ENCODE data around the gene CCDC88C.

CCDC88C gene

DNA sequence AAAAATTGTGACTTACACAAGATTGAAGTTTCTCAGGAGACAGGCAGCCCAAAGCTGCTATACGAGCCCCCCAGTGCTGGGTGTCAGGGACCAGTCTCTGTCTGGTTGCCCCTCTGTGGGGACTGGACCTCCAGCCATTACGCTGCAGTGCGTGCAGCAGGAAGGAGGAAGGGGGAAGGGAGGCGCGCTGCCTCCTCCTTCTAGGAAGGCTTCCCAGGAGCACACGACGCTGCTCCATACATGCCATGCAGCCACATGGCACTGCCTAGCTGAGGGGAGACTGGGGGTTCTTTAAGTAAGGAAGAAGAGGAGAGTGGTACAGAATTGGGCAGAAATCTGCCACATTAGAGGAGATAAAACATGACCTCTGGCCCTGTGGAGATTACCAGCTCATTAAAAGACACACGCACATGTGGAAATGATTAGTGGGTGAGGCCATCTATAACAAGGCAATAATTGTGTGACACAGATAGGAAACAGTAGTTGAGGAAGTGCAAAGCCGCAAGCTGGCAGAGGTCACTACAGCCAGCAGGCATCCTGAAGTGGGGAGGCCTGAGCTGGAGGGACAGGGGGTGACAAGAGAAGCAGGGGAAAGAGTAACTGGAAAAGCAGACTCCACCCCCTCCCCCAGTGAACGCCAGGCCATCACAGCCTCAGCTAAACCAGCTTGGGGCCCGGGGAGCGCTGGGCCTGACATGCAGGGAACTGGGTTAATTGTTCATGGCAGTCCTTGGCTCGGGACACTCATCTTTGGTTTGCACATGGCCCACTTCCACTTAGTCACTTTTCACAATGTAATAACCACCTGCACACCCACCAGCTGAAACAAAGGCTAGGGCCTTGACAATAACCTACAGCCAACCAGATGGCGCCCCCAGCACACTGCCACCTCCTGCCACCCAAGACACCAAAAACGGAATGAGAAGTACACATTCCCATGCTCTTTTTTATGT is 39.6 kb downstream of the CCDC88C start:
- DNase-seq, result peak; percentile 46

DNA sequence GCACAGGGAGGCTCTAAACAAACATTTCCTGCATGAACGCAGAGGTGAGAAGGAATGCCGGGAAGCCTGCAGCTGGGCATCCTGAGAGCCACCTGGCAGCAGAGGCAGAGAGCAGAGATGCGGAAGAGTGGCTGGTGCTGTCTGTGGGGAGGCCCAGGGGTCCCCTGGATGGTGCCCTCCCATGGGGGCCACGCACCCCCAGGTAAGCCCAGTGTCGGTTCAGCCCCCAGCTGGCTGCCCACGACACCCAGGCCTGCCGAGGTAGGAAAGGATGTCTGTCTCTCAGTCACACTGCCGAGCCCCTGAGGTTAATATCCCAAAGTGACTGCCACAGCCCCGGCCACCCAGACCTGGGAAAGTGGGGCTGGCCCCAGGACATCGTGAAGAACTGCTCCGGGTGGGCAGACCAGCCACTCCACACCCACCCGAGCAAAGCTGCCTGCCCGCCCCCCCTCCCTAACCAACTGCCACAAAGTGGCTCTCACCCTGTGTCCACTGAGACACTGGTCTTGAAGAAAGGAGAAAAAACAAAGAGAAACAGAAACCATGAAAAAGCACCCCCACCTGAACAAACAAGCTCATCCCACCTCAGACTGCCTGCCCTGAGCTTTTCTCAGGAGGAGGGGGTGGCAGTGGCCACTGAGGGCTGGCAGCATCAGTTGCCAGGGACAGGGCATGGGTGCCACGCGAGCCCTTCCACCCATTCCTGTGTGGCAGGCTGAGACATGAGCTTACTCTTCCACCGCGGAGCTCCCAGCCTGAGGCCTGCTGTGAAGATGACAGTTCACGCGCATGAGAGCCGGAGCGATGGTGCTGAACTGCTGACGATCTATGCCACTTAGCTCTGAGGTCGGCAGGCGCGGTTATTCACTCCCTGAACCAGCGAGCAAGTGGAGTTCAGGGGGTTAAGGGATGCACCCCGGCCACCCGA is 40.8 kb downstream of the CCDC88C start:
- no peak for DNase-seq

DNA sequence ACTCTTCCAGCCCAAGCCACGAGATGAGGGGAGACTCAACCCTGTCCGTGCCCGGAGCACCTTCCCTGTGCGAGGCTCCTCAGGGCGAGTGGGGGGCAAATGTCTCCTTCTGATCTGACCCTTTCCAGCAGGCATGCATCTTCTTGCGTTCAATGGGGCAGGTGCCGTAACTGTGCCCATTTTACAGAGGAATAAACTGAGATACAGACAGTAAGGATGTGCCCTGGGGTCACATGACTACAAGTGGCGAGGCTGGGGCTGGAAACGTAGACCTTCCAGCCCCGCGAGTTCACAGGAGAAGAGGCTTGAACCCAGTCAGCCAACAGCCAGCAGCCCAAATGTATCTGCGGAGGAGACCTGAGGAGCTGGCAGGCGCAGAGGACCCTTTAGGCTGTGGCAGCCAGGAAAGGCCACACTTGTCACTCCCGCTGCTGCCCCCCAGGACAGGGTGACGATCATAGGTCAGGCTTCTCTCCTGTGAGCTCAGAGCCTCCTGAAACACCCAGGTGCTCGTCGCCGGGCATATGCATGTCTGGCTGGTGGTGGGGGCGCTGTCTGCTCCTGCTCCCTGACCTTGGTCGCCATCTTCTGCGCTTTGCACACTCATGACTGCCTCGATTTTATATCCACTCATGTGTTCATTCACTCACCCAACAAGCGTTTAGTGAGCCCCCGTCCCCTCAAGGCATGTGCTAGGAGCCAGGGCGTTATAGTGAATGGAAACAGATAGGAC is 41.7 kb downstream of the CCDC88C start:
- DNase-seq, result no peak

DNA sequence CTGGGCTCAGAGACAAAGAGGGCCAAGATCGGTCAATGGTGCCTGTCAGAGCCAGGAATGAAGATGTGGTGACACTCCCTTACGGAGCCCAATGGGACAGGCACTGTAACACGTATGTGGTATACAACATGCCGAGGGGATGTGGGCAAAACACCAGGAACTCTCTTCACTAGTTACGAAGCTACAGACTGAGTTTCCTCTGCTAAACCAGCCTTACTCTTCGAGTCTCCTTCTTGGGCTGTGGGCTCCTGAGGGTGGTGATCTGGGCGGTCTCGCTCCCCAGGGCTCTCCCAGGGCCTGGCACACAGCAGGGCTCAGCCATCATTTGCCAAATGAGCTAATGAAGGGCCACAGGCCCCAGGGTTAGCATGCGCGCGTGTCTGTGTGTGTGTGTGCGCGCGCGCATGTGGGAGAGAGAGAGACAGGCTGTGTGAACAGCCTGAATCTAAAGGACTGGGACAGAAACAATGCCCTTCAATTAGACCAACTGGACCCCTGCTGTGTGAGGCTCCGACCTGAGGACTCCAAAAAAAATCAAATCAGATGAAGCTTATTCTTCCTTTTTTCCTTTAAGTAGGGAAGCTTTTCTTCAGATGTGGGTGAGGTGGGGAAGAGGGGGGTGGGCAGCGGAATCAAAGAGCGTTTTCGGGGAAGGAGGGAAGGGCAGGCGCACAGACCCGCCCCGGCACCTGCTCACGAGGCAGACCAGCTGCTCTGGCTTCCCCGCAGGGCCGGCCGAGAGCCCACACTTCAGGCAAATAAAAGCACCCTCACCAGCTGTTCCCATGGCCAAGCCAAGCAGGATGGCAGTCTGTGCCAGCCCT is 42.5 kb downstream of the CCDC88C start:
- DNase-seq, result no peak

DNA sequence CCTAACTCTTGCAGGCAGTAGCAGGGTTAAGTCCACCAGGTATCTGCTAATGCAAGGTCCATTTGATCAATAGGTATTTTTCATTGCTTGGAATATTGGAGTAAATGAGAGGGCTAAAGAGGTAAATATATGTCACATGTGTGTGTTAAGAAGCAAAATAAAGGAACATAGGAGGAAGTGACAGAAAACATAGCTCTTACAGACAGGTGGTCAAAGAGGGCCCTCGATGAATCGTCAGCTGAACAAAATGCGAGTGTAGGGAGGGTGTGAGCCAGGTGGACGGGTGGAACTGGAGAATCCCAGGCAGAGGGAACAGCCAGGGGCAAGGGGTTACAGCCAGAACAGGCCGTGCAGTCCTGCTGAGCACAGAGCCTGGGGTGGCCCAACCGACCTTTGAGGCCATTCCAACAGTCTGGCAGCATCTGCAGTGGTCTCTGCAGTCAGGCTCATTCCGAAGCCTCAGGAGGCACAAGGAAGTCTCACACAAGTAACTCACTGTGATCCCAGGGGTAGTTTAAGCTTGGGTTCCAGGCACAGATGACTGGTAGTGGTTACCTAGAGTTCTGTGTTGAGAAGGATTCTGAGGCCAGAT is 43.2 kb downstream of the CCDC88C start:
- DNase-seq, result no peak

DNA sequence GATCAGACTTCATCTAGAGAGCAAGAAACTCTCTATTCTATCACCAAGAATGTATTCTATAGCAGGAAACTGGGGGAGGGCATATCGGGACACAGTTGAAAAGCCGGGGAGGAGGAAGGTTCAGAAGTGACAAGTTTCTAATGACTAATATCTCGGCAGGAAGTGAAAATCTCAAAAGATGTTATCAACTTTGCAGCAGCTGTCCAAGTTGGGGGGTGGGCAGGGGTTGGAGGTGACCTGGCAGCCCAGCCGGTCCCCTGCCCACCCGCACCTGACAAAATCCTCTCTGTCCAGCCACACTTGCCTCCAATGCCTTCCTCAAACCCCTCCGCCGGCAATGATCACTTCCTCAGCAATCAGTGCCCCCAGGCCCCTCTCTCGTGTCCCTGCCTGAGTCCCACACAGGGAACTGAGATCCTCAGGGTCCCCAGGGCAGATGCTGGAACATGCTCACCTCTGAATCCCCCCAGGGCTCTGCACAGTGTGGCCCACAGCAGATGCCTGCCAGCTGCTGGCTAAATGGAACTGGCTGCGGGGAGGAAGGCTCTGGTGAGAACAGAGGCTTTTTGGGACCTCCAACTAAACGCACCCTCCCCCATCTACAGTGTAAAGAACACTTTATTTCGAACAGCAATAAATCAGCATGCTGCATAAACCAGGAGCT is 43.9 kb downstream of the CCDC88C start:
- no peak for DNase-seq

DNA sequence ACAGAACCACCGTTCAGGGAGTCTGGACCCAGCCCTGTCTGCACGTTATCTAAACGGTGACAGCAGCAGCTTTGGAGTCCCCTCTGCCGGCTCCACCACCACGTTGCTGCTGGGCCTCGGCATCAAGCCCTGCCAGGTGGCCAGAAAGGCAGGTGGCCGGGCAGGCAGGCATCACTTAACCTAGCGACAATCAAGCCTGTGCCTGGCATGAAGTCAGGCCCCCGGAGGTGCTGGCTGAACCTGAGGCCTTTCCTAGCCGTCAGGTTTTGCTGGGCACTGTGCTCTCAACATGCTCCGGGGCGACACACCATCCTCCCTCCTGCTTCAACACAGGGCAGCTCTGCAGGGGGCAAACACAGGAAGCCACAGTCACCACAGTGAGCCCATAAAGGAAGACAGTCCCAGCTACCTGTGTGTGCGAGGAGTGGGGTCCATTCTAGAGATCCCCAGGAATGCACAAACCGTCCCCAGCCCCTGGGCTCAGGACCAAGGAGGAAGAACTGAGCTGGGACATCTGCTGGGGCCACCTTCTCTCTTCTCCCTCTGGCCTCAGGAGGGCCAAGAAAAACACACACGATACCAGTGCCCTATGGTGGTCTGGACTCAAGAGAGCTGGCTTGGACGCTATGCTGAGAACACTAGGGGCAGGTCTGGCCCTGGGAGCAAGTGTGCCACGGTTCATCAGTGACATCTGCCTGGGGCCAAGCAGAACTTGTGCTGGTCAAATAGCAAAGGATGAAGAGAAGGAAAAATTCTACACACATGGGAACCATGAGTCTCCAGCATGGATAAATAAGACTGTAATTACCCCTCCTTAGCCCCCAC is 44.7 kb downstream of the CCDC88C start:
- no peak for DNase-seq

DNA sequence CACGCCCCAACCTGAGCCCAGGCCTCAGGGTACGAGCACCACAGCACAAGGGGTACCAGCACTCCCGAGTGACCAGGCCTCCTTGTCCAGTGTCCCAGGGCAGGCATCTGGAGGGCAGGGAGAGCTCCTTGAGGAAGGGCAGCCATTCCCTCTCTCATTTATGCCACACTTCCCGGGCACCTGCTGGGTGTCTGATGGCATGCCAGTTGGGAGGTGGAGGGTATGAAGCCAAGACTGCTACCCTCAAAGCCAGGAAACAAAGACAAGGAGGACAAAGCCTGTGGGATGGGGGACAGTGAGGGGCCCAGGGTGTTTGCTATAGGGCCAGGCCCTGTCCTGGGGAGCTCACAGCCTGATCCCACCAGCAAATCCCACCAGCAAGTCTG is 45.6 kb downstream of the CCDC88C start:
- no peak for DNase-seq

DNA sequence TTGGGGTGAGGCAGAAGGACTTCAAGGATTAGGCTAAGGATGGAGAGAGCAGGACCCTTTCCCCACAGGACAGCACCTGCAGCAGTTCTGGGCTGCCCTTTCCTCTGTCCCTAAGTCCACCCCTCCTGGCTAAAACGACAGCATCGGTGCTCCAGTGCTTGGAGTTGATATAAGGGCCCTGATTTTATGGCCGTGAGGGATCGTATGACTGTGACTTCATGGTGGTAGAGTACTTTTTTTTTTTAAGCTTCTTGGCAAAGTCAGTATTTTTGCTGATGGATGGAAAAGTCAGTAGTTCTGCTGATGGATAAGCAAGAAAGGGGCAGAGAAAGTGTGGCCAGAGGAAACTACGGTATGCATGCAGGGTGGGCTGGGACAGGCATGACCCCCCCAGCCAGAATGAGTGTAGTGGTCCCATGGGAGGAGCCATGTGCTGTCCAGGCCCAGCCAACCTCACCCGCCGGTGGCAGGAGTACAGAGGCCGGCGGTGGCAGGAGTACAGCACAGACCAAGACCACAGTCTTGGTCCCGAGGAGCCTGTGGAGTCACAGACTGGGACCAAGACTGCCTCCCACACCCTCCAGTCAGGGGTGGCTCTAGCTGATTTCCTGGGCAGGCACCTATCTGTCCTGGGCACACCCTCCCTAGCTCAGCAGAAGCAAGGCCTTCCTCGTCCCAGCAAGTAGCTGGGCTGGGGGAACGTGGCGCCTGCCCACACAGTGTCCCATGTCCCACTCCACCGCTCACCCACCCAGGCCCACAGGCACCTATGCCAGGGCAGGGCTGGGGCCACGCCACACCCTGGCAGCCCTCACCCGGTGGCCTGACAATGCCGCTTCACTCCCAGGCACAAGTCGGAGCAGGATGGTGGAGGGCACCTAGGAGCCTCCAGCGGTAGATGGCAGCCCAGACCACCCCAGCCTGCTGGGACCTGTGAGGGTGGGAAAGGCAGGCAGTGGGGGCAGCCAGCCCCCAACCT is 46.3 kb downstream of the CCDC88C start:
- no peak for DNase-seq

DNA sequence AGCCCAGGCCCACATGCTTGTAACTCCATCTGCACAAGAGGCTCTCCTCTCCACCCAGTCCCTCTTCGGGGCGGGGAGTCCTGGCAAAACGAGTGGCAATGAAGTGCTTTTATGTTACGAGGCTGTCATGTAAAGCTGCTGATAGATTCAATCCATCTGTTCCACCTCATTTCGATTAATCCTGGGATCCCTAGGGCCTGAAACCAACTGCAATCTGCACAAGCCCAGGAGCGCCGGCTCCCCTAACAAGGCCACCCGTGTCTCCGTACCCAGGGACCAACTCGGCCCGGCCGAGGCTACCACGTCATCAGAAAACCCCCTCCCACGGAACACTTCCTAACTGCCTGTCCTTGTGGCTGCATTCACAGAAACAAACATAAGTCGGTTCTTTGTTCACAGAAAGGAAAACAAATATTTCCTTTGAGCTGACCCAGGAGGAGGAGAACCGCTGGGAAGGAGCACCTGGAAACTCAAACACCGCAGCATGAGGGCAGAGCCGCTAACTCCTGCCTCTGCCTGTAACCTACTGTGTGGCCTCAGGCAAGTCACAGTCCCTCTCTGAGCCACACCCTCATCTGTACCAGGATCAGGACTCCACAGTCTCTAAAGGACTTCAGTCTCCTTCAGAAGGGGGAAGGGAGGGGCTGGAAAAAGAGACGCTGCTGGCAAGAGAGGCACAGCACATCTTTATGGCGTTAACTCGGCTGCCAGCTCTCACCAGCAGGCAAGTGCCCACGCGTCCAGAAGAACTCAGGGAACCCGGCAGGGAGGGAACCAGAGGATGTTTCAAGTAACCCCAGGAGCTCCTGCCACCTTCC is 47.8 kb downstream of the CCDC88C start:
- DNase-seq, result no peak

DNA sequence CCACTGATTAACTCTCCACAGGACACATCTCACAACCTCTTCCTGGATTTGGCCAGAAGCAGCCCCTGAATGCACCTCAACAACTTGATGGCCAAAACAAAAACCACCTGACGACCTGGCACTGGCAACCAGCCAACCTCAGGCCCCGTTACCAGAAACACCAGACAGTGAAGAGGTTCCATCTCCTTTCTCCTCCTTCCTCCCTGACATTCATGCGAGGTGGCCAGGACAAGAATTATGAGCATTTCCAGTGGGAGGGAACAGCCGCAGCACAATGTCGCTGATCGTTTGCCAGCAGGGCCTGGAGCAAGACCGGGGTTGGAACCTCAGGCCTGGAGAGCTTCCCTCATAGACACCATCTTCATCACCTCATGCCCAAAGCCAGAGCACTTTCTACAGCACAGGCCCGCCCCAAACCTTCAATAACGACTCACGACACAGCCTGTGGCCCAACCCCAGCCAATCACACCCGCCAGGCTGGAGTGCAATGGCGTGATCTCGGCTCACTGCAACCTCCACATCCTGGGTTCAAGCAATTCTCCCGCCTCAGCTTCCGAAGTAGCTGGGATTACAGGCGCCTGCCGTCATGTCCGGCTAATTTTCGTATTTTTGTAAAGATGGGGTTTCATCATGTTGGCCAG is 48.7 kb downstream of the CCDC88C start:
- DNase-seq, result no peak

DNA sequence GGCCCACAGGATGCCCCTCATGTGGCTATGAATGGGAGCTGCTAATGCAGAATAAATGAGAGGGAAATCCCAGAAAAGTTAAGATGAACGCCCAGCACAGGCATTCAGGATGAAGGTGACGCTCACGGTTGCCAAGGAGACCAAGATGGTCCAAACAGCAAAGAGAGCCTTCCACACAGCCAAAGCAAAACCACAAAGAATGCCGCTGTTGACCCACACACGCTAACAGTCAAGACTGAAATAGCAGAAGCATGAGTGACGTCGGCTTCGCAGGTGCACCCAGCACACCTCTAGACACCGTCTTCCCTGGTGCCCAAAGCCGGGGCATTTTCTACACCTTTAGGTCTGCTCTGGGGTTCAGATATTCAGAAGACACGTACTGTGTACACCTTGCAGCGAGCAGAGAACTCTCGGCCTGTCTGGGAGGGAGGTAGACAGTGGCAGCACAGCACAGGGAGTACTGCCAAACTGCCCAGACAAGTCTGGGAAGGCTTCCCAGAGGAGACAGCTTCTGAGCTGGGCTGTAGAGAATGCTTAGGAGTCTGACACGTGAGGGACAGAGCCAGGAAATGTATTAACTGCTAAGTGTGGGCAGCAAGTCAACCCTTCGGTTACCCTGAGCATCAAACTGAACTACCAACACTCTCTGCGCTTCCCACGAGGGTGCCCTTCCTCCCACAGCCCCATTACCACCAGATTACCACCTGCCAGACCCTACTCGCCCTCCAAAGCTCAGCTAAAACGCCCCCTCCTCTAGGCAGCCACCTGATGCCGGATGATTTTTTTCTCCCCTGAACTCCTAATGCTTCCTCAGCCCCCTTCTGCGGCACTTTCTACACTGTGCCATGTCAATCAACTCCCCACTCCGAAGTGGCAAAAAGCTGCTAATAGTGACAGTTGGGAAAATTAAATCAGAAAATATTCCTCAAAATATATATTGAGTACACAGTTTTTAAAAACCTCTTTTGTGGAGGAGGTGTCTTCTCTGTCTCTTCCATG is 50.1 kb downstream of the CCDC88C start:
- peak; percentile 29 for DNase-seq

DNA sequence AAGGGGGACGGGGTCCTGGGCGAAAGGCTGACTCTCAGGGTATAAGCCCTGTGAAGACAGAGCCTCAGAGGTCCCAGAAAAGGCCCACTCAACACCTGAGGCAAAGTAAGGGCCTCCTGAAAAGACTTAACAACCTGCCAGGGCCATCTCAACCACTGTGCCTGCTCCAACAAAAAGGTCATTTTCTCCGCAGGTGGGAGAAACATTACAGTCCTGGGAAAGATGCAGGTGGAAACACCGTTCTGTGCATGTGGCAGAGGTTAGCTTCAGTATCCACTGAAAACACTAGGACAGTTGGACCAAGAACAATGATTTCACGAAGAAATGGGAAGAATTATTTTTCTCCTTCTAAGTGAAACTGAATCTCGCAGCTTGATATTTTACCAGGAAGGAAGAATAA is 50.9 kb downstream of the CCDC88C start:
- DNase-seq, result no peak

DNA sequence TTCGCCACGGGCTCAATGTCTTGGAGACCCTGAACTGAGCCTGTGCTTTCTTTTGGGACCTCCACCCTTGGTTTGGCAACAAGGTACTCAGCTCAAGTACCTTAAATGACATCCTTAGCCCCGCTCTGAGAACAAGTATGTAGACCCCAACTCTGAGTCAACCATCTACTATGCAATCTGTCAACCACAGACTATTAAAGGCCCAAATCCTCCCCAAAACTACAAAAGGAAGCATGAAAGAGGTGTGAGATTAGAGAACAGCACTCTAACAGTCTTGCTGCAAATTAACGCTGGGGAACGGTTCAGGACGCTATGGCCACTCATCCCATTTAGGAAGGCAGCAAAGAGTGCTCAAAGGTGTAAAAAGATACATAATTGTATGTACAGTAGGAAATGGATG is 52.1 kb downstream of the CCDC88C start:
- DNase-seq, result no peak

DNA sequence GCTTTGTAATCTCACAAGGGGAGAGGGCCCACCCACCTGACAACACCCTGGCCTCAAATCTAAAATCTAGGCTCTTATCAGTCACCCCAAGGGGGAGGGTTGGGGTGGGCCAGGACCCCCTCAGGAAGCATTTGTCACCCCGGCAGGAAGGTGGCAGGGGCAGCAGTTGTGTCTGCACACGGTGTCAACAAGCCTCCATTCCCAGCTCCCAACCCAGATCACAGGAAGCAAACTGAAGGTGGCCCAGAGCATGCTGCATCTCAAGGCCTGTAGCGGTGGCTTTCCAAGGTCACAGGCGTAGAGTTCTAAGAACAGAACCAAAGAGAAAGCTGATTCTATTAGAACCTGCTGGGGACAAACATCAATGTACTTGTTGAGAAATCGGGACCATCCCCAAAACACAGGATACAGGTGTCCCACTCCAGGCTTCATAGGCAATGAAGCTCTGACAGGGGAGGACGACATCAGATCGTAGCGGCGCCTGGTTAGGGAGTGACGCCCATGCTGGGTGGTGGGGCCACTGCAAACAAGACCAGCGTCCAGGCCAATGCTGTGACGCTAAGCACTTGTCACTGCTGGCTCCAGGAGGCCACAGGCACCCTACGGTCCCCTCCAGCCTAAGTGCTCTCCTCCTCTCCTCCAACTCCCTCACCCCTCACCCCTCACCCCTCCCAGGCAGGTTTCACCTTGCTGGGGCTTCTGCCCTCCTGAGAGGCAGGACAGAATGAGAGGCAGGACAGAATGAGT is 52.9 kb downstream of the CCDC88C start:
- no peak for DNase-seq
